ENCODE measurements around the gene ZNF69. TPM values are rescaled to one million over a fixed set of nuclear protein-coding genes. Genes with fewer than 3 reads are reported as not detected.
"Not testable (repeated sequence)": the region's sequence is repeated elsewhere in the genome, so short reads cannot be mapped to it uniquely, and the experiment has no call there.

Gene ZNF69
- total RNA-seq, 1 donor from 2014 or later: 3.7 TPM

GRCh38 chr19:11889901-11890300 lies 2.3 kb downstream of the ZNF69 start:
- H3K4me3 ChIP-seq (ENCODE audit: low read length in 3 of 3); H3K27me3 ChIP-seq (ENCODE audit: control insufficient read depth in 3 of 3, insufficient read depth in 3 of 3, low read length in 3 of 3); H3K27ac ChIP-seq (ENCODE audit: low read depth, low read length); H3K36me3 ChIP-seq (ENCODE audit: control insufficient read depth in 3 of 3, insufficient read depth in 3 of 3, low read length in 3 of 3); H3K9me3 ChIP-seq (ENCODE audit: control insufficient read depth in 3 of 3, low read length in 3 of 3); H3K9ac ChIP-seq (ENCODE audit: low read depth in 1 of 3, low read length in 3 of 3): not testable (repeated sequence)
- peaks cover 3 to 12% (median 5%) of the 10 kb centered on the region in 3 donors for H3K4me1 ChIP-seq (ENCODE audit: control insufficient read depth in 3 of 3, insufficient read depth in 3 of 3, low read length in 3 of 3)

GRCh38 chr19:11890634-11891033 lies 3.1 kb downstream of the ZNF69 start:
- Histone ChIP-seq H3K27me3 (ENCODE audit: control insufficient read depth in 3 of 3, insufficient read depth in 3 of 3, low read length in 3 of 3) (no peaks in the 10 kb centered on the region), H3K9ac (ENCODE audit: low read depth in 1 of 3, low read length in 3 of 3) (no peak overlapping the region), H3K4me3 (ENCODE audit: low read length in 3 of 3) (no peak overlapping the region), H3K36me3 (ENCODE audit: control insufficient read depth in 3 of 3, insufficient read depth in 3 of 3, low read length in 3 of 3) (peaks cover 0 to 4% (median 0%) of the 10 kb centered on the region in 3 donors), H3K9me3 (ENCODE audit: control insufficient read depth in 3 of 3, low read length in 3 of 3) (no peaks in the 10 kb centered on the region), H3K4me1 (ENCODE audit: control insufficient read depth in 3 of 3, insufficient read depth in 3 of 3, low read length in 3 of 3) (peaks cover 3 to 12% (median 5%) of the 10 kb centered on the region in 3 donors), H3K27ac (ENCODE audit: low read depth, low read length) (no peak overlapping the region)

GRCh38 chr19:11894851-11895250 lies 7.3 kb downstream of the ZNF69 start:
- H3K27ac ChIP-seq (ENCODE audit: low read depth, low read length): no peak overlapping the region
- H3K4me1 ChIP-seq (ENCODE audit: control insufficient read depth in 3 of 3, insufficient read depth in 3 of 3, low read length in 3 of 3): no peaks in the 10 kb centered on the region
- peaks cover 0 to 4% (median 0%) of the 10 kb centered on the region in 3 donors for H3K36me3 ChIP-seq (ENCODE audit: control insufficient read depth in 3 of 3, insufficient read depth in 3 of 3, low read length in 3 of 3)
- peaks cover 0 to 10% (median 0%) of the 10 kb centered on the region in 3 donors for H3K9me3 ChIP-seq (ENCODE audit: control insufficient read depth in 3 of 3, low read length in 3 of 3)
- H3K9ac ChIP-seq (ENCODE audit: low read depth in 1 of 3, low read length in 3 of 3): no peak overlapping the region
- H3K4me3 ChIP-seq (ENCODE audit: low read length in 3 of 3): no peak overlapping the region
- no peaks in the 10 kb centered on the region for H3K27me3 ChIP-seq (ENCODE audit: control insufficient read depth in 3 of 3, insufficient read depth in 3 of 3, low read length in 3 of 3)

GRCh38 chr19:11902228-11902627 lies 14.6 kb downstream of the ZNF69 start:
- Histone ChIP-seq H3K4me3 (ENCODE audit: low read length in 3 of 3) (peak overlapping the region in 1 of 3 donors; percentile 14), H3K27me3 (ENCODE audit: control insufficient read depth in 3 of 3, insufficient read depth in 3 of 3, low read length in 3 of 3) (no peaks in the 10 kb centered on the region), H3K9me3 (ENCODE audit: control insufficient read depth in 3 of 3, low read length in 3 of 3) (peaks cover 16 to 36% (median 17%) of the 10 kb centered on the region in 3 donors), H3K4me1 (ENCODE audit: control insufficient read depth in 3 of 3, insufficient read depth in 3 of 3, low read length in 3 of 3) (no peaks in the 10 kb centered on the region), H3K36me3 (ENCODE audit: control insufficient read depth in 3 of 3, insufficient read depth in 3 of 3, low read length in 3 of 3) (peaks cover 16 to 24% (median 24%) of the 10 kb centered on the region in 3 donors), H3K27ac (ENCODE audit: low read depth, low read length) (no peak overlapping the region), H3K9ac (ENCODE audit: low read depth in 1 of 3, low read length in 3 of 3) (no peak overlapping the region)

GRCh38 chr19:11905928-11906327 lies 18.3 kb downstream of the ZNF69 start:
- Histone ChIP-seq H3K36me3 (ENCODE audit: control insufficient read depth in 3 of 3, insufficient read depth in 3 of 3, low read length in 3 of 3) (peaks cover 16 to 24% (median 24%) of the 10 kb centered on the region in 3 donors), H3K9me3 (ENCODE audit: control insufficient read depth in 3 of 3, low read length in 3 of 3) (peaks cover 16 to 24% (median 17%) of the 10 kb centered on the region in 3 donors), H3K9ac (ENCODE audit: low read depth in 1 of 3, low read length in 3 of 3) (no peak overlapping the region), H3K27me3 (ENCODE audit: control insufficient read depth in 3 of 3, insufficient read depth in 3 of 3, low read length in 3 of 3) (no peaks in the 10 kb centered on the region), H3K27ac (ENCODE audit: low read depth, low read length) (no peak overlapping the region), H3K4me1 (ENCODE audit: control insufficient read depth in 3 of 3, insufficient read depth in 3 of 3, low read length in 3 of 3) (no peaks in the 10 kb centered on the region), H3K4me3 (ENCODE audit: low read length in 3 of 3) (peak overlapping the region; percentile 8 to 52 (median 11))

- not testable (repeated sequence) for H3K36me3 ChIP-seq (ENCODE audit: control insufficient read depth in 3 of 3, insufficient read depth in 3 of 3, low read length in 3 of 3); H3K27ac ChIP-seq (ENCODE audit: low read depth, low read length); H3K27me3 ChIP-seq (ENCODE audit: control insufficient read depth in 3 of 3, insufficient read depth in 3 of 3, low read length in 3 of 3); H3K9me3 ChIP-seq (ENCODE audit: control insufficient read depth in 3 of 3, low read length in 3 of 3); H3K4me1 ChIP-seq (ENCODE audit: control insufficient read depth in 3 of 3, insufficient read depth in 3 of 3, low read length in 3 of 3); H3K9ac ChIP-seq (ENCODE audit: low read depth in 1 of 3, low read length in 3 of 3)
- H3K4me3 ChIP-seq (ENCODE audit: low read length in 3 of 3): peak overlapping the region in 1 of 3 donors; percentile 10
Measured at GRCh38 chr19:11911937-11912336, 24.4 kb downstream of the ZNF69 start.

GRCh38 chr19:11914417-11915051 lies 27.0 kb downstream of the ZNF69 start:
- not testable (repeated sequence) for H3K27me3 ChIP-seq (ENCODE audit: control insufficient read depth in 3 of 3, insufficient read depth in 3 of 3, low read length in 3 of 3); H3K4me3 ChIP-seq (ENCODE audit: low read length in 3 of 3); H3K9ac ChIP-seq (ENCODE audit: low read depth in 1 of 3, low read length in 3 of 3); H3K4me1 ChIP-seq (ENCODE audit: control insufficient read depth in 3 of 3, insufficient read depth in 3 of 3, low read length in 3 of 3); H3K36me3 ChIP-seq (ENCODE audit: control insufficient read depth in 3 of 3, insufficient read depth in 3 of 3, low read length in 3 of 3); H3K9me3 ChIP-seq (ENCODE audit: control insufficient read depth in 3 of 3, low read length in 3 of 3); H3K27ac ChIP-seq (ENCODE audit: low read depth, low read length)

- Histone ChIP-seq H3K4me1 (ENCODE audit: control insufficient read depth in 3 of 3, insufficient read depth in 3 of 3, low read length in 3 of 3) (peaks cover 12 to 18% (median 14%) of the 10 kb centered on the region in 3 donors), H3K9me3 (ENCODE audit: control insufficient read depth in 3 of 3, low read length in 3 of 3) (no peaks in the 10 kb centered on the region), H3K27me3 (ENCODE audit: control insufficient read depth in 3 of 3, insufficient read depth in 3 of 3, low read length in 3 of 3) (no peaks in the 10 kb centered on the region), H3K9ac (ENCODE audit: low read depth in 1 of 3, low read length in 3 of 3) (no peak overlapping the region), H3K4me3 (ENCODE audit: low read length in 3 of 3) (no peak overlapping the region), H3K36me3 (ENCODE audit: control insufficient read depth in 3 of 3, insufficient read depth in 3 of 3, low read length in 3 of 3) (no peaks in the 10 kb centered on the region), H3K27ac (ENCODE audit: low read depth, low read length) (no peak overlapping the region)
Measured at GRCh38 chr19:11921852-11922495, 34.4 kb downstream of the ZNF69 start.

- Histone ChIP-seq H3K27me3 (ENCODE audit: control insufficient read depth in 3 of 3, insufficient read depth in 3 of 3, low read length in 3 of 3) (no peaks in the 10 kb centered on the region), H3K9ac (ENCODE audit: low read depth in 1 of 3, low read length in 3 of 3) (peak within 1 kb of the TSS; percentile 84 to 90 (median 87)), H3K4me1 (ENCODE audit: control insufficient read depth in 3 of 3, insufficient read depth in 3 of 3, low read length in 3 of 3) (peaks cover 12 to 18% (median 15%) of the 10 kb centered on the region in 3 donors), H3K27ac (ENCODE audit: low read depth, low read length) (peak within 1 kb of the TSS; percentile 92), H3K9me3 (ENCODE audit: control insufficient read depth in 3 of 3, low read length in 3 of 3) (no peaks in the 10 kb centered on the region), H3K36me3 (ENCODE audit: control insufficient read depth in 3 of 3, insufficient read depth in 3 of 3, low read length in 3 of 3) (peaks cover 0 to 2% (median 0%) of the 10 kb centered on the region in 3 donors), H3K4me3 (ENCODE audit: low read length in 3 of 3) (peak within 1 kb of the TSS; percentile 92 to 96 (median 96))
Measured at GRCh38 chr19:11924886-11925650, 37.5 kb downstream of the ZNF69 start, which contains the start of gene ZNF700. TSS of gene ZNF700 (plus strand) at chr19:11925107. CDS start at chr19:11925211, 104 bp downstream.
